ENCODE data around the gene LRRC58.

DNA sequence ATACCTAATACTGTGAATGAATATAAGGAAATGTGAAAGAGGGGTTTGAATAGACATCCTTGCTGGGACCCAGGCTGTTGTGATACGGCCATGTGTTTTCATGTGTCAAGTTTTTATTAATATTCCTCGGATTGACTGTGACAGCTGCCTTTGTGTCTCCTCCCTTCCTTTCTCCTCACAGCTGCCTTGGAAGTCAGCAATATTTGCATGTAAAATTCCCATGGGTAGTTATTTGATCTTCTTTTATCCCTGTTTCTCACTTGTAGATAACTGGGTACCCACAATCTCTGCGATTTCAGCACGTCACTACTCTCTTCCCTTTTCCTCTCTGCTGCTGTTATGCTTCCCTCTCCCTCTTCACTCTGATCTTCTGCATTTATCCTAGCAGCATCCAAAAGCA, 73.5 kb downstream of the LRRC58 start:
- TF ChIP-seq, protein P1, sequence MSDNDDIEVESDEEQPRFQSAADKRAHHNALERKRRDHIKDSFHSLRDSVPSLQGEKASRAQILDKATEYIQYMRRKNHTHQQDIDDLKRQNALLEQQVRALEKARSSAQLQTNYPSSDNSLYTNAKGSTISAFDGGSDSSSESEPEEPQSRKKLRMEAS (IDR thresholded peaks at IDR 0.05; ENCODE audit: low read depth, low read length) = no peak
- TF ChIP-seq, protein P2, sequence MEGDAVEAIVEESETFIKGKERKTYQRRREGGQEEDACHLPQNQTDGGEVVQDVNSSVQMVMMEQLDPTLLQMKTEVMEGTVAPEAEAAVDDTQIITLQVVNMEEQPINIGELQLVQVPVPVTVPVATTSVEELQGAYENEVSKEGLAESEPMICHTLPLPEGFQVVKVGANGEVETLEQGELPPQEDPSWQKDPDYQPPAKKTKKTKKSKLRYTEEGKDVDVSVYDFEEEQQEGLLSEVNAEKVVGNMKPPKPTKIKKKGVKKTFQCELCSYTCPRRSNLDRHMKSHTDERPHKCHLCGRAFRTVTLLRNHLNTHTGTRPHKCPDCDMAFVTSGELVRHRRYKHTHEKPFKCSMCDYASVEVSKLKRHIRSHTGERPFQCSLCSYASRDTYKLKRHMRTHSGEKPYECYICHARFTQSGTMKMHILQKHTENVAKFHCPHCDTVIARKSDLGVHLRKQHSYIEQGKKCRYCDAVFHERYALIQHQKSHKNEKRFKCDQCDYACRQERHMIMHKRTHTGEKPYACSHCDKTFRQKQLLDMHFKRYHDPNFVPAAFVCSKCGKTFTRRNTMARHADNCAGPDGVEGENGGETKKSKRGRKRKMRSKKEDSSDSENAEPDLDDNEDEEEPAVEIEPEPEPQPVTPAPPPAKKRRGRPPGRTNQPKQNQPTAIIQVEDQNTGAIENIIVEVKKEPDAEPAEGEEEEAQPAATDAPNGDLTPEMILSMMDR (IDR thresholded peaks at IDR 0.05; ENCODE audit: low read depth, low read length) = no peak
- TF ChIP-seq POLR2A (IDR thresholded peaks at IDR 0.05; ENCODE audit: extremely low read depth, insufficient read length) = no peak

Measured in NB4 (cell line).